GM21737 (cell line): Measurements from ENCODE around the gene POMGNT1.

ENCODE experiments used
- ATAC-seq: cut with Tn5 transposase; IDR thresholded peaks from one replicate; pipeline ENCODE4 v1.9.1; 2021; ENCODE audit warnings: mild to moderate bottlenecking, moderate library complexity; ENCODE audit not compliant: unreplicated experiment

Gene POMGNT1

GRCh38 chr1:46183926-46184557, 14.2 kb downstream of the POMGNT1 start:
- no peak for ATAC-seq

- ATAC-seq = no peak
Observed at GRCh38 chr1:46183079-46183847, 15.0 kb downstream of the POMGNT1 start.

- ATAC-seq = no peak
Observed at GRCh38 chr1:46181343-46182260, 16.6 kb downstream of the POMGNT1 start.

GRCh38 chr1:46180082-46180616, 18.1 kb downstream of the POMGNT1 start:
- ATAC-seq = no peak

- peak; percentile 63 for ATAC-seq
Observed at GRCh38 chr1:46179138-46180081, 18.8 kb downstream of the POMGNT1 start.

- no peak for ATAC-seq
Observed at GRCh38 chr1:46176211-46176865, 21.9 kb downstream of the POMGNT1 start, which contains the start of gene P3R3URF. TSS of gene P3R3URF (minus strand) at chr1:46176488. CDS start at chr1:46176471, 17 bp downstream.

- ATAC-seq = no peak
Observed at GRCh38 chr1:46175243-46175642, 23.0 kb downstream of the POMGNT1 start.

- ATAC-seq = no peak
Observed at GRCh38 chr1:46174448-46175231, 23.6 kb downstream of the POMGNT1 start, which contains the start of gene TSPAN1. TSS of gene TSPAN1 (plus strand) at chr1:46175087. CDS start at chr1:46181108, 6,021 bp downstream.

- no peak for ATAC-seq
Observed at GRCh38 chr1:46173361-46173856, 24.8 kb downstream of the POMGNT1 start.

GRCh38 chr1:46172321-46172720, 25.9 kb downstream of the POMGNT1 start:
- no peak for ATAC-seq

GRCh38 chr1:46171871-46172270, 26.4 kb downstream of the POMGNT1 start:
- ATAC-seq = no peak

GRCh38 chr1:46171351-46171750, 26.9 kb downstream of the POMGNT1 start:
- no peak for ATAC-seq

- no peak for ATAC-seq
Observed at GRCh38 chr1:46169811-46170454, 28.3 kb downstream of the POMGNT1 start.

- no peak for ATAC-seq
Observed at GRCh38 chr1:46168477-46168876, 29.8 kb downstream of the POMGNT1 start.

- ATAC-seq = no peak
Observed at GRCh38 chr1:46166521-46167462, 31.4 kb downstream of the POMGNT1 start.

GRCh38 chr1:46160212-46160611, 38.0 kb downstream of the POMGNT1 start:
- no peak for ATAC-seq

GRCh38 chr1:46159516-46159915, 38.7 kb downstream of the POMGNT1 start:
- no peak for ATAC-seq
